OCI-LY3 (cell line): ENCODE measurements around the gene PEPD.

Source experiments
- EZH2phosphoT487 ChIP-seq: fragments of 200-600 bp; shearing (Covaris generic); IDR thresholded peaks from 2 replicates; pipeline ENCODE4 v1.6.1; 2018; ENCODE audit warnings: antibody characterized with exemption, mixed run types, low read depth
- TF ChIP-seq, protein P1 (sequence below): fragments of 200-600, 300-600 bp; sonication (generic); IDR thresholded peaks from 2 replicates; pipeline ENCODE4 v1.5.1; 2014; ENCODE audit warnings: antibody characterized with exemption, low read length, low read depth

DNA sequence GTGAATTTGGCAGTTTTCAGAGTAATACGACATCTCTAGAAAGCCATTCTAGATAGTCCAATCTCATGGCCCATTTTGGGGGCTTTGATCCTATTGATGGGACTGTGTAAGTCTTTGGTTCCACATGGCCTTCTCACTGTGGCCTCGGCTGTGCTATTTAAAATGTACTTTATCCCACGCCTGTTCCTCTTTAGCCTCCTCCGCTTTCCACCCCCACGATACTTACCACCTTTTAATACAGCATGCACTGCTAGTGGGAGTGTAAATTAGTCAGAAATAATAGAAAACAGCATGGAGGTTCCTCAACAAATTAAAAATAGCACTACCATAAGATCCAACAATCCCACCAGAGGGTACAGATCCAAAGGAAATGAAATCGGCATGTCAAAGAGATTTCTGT, 176.4 kb downstream of the PEPD start:
- TF ChIP-seq, protein P1, sequence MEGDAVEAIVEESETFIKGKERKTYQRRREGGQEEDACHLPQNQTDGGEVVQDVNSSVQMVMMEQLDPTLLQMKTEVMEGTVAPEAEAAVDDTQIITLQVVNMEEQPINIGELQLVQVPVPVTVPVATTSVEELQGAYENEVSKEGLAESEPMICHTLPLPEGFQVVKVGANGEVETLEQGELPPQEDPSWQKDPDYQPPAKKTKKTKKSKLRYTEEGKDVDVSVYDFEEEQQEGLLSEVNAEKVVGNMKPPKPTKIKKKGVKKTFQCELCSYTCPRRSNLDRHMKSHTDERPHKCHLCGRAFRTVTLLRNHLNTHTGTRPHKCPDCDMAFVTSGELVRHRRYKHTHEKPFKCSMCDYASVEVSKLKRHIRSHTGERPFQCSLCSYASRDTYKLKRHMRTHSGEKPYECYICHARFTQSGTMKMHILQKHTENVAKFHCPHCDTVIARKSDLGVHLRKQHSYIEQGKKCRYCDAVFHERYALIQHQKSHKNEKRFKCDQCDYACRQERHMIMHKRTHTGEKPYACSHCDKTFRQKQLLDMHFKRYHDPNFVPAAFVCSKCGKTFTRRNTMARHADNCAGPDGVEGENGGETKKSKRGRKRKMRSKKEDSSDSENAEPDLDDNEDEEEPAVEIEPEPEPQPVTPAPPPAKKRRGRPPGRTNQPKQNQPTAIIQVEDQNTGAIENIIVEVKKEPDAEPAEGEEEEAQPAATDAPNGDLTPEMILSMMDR, result no peak
- no peak for TF ChIP-seq EZH2phosphoT487
